NCI-H146 treated with DMSO at 0.1 percent for 48 hours (cell line): ENCODE measurements around the gene ANO2.
"Not testable (repeated sequence)": the region's sequence is repeated elsewhere in the genome, so short reads cannot be mapped to it uniquely, and the experiment has no call there.

Experiments
- DNase-seq: peaks from one replicate; lab custom pipeline; 2025; ENCODE audit not compliant: unreplicated experiment; lab: John Stamatoyannopoulos, UW

ANO2 gene

GRCh38 chr12:5889381-5890047 lies 55.5 kb downstream of the ANO2 start:
- no peak for DNase-seq

DNA sequence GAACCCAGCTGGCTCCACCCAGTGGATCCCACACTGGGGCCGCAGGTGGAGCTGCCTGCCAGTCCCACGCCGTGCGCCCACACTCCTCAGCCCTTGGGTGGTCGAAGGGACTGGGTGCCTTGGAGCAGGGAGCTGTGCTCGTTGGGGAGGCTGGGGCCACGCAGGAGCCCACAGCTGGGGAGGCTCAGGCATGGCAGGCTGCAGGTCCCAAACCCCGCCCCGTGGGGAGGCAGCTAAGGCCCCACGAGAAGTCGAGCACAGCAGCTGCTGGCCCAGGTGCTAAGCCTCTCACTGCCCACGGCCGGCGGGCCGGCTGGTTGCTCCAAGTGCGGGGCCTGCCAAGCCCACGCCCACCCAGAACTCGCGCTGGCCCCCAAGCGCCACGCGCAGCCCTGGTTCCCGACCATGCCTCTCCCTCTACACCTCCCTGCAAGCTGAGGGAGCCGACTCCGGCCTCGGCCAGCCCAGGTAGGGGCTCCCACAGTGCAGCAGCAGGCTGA lies 56.2 kb downstream of the ANO2 start:
- DNase-seq, result no peak

DNA sequence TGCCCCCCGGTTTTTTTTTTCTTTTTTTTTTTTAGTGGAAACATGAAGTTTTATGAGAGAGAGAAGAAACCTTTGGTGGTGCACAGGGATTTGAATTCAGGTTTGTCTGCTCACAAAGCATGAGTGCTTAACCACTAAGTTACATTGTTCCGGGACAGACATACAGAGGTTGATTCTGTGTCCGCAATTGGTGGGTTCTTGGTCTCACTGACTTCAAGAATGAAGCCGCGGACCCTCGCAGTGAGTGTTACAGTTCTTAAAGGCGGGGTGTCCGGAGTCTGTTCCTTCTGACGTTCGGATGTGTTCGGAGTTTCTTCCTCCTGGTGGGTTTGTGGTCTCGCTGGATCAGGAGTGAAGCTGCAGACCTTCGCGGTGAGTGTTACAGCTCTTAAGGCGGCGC lies 57.2 kb downstream of the ANO2 start:
- DNase-seq, result not testable (repeated sequence)

- no peak for DNase-seq
These were observed 60.2 kb downstream of the ANO2 start for GRCh38 chr12:5884866-5885265.

- no peak for DNase-seq
These were observed 60.8 kb downstream of the ANO2 start for GRCh38 chr12:5884285-5884684.

- no peak for DNase-seq
These were observed 62.4 kb downstream of the ANO2 start for GRCh38 chr12:5882511-5883190.

DNA sequence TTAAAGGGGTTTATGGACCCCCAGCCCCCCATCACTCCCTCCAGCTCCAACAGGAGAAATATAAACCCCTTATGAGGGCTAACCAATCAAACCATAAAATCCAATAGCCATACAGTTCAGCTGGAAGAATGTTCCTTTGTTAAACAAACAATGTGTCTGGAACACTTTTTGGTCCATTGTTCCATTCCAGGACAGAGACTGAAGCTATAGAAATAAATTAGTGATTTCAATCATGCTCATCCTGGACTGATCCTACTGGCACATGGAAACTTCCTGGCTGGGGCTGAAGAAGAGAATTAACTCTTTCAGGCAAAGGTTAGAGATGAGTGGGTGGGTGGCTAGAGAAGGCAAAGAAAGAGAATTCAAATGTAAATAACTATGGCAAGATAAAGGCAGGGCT lies 63.4 kb downstream of the ANO2 start:
- DNase-seq, result no peak

- no peak for DNase-seq
These were observed 63.9 kb downstream of the ANO2 start for GRCh38 chr12:5881101-5881606.

DNA sequence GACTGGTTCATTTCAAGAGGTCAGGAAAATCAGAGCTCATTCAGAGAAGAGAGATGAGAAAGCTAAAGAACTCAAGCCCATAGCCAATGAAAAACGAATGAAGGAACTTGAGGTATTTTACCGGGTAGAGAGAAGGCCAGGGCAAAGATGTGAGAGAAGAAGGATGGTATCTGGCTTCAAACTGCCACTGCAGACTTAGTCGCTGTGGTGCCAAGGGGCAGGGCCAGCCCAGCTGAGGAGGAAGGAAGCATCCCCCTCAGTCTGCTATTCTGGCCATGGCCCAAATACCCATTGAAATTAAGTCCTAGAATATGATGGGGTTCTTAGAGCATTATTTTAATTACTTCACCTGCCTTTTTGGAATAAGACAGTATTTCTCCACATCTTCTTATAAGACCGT lies 69.2 kb downstream of the ANO2 start:
- no peak for DNase-seq

DNA sequence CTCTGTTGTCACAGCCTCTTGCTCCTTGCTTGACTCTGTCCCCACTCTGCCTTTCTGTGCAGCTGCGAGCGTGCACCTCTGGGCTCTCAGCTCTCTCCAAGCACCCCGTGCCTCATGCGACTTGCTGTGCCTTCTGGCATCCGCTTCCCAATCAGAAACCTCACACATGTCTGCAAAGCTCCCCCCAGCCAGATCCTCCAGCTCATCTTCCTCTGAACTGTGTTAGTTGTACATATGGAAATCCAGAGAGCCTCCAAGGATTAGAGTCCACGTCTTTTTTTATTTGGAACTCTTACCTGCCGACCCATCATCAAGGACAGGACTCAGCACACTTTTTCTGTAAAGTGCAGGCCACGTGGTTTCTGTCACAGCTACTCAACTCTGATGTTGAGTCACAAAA lies 70.5 kb downstream of the ANO2 start:
- DNase-seq, result no peak

DNA sequence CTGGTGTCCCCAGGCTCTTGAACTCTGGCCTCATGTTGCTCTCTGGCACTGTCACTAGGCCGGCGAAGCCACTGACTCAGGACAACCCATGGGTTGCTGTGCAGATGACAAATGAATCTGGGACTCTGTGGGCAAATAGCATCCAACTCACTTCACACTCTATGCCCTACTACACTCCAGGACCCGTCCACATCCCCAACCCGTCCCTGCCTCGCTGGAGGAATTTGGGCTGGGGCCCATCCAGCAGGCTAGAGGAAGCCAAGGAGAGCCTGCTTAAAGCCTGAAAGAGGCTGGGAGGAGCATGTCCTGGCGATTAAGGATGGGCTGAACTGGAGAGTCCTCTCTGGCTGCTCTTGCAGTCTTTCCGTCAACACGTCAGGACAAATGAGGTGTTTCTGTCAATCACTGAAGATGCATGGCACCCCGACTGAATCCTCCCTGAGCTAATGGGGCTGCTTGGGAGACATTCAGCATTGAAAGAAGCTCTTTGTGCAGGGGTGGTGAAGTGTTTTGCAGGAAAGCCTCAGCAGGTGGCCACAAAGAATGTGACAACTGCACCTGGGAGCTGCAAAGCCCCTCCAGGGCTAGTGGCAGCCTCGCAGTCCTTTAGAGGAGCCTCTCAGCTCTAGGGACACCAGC lies 71.7 kb downstream of the ANO2 start:
- no peak for DNase-seq

- peak; percentile 5 for DNase-seq
These were observed 72.3 kb downstream of the ANO2 start for GRCh38 chr12:5872745-5873144.

- DNase-seq, result no peak
These were observed 73.3 kb downstream of the ANO2 start for GRCh38 chr12:5871741-5872140.

DNA sequence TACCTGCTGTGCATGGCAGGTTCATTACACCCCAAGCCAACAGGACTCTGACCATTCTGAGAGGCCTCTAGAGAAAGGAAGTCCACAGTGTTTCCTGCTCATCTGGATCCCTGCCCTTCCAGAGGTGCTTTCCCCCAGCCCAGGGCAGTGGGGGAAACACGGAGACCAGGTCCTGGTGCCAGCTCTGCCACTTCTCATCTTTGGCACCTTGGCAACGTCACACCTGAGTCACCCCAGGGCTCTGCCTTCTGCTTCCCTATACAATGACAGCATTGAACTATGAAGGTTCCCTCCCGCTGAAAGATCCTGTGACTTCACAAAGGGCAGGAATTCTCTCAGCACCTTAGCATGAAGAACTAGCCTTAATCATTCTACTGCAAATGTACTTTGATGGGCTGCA lies 74.9 kb downstream of the ANO2 start:
- DNase-seq, result no peak

GRCh38 chr12:5868625-5869295 lies 76.3 kb downstream of the ANO2 start:
- DNase-seq, result no peak

DNA sequence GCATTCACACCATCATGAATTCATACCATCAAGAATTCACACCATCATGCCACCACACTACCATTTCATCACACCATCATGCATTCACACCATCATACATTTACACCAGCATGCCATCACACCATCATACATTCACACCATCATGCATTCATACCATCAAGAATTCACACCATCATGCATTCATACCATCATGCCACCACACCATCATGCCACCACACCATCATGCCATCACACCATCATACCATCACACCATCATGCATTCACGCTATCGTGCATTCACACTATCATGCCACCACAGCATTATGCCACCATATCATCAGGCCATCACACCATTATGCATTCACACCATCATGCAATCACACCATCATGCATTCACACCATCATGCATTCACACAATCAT lies 79.7 kb downstream of the ANO2 start:
- no peak for DNase-seq

DNA sequence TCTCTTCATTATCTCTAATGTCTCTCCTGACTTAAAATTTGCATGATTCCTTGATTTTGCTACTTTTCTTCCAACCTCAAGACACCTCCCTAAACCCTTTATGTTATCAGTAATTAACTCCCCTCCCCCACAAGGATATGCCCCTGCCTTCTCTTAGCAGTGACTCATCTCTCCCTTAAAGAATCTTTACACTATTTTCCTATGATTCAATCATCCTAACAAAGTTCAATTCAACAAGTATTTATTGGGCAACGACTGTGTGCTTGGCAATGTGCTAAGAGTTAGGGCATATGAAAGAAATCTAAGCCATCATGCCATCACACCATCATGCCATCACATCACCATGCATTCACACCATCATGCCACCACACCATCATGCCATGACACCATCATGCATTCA lies 80.1 kb downstream of the ANO2 start:
- DNase-seq, result no peak

GRCh38 chr12:5864301-5864700 lies 80.8 kb downstream of the ANO2 start:
- no peak for DNase-seq

DNA sequence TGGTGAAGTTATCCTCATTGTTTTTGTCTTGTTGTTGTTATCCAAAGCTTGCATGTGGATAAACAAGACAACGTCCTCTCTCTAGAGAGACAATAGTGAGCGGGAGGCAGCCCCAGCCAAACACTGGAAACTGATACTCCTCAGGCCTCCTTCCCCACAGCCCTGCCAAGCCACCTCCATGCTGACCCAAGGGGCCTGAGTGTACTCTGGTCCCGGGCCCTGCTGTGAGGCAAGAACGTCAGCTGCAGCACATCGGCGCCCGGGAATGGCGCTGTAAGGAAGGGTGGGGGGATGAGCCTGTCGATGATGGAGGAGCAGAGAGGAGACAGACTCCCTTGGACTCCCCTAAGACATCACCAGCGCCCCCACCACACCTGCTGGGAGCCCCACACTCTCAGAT lies 83.6 kb downstream of the ANO2 start:
- no peak for DNase-seq

- no peak for DNase-seq
These were observed 88.4 kb downstream of the ANO2 start for GRCh38 chr12:5856692-5857091.

DNA sequence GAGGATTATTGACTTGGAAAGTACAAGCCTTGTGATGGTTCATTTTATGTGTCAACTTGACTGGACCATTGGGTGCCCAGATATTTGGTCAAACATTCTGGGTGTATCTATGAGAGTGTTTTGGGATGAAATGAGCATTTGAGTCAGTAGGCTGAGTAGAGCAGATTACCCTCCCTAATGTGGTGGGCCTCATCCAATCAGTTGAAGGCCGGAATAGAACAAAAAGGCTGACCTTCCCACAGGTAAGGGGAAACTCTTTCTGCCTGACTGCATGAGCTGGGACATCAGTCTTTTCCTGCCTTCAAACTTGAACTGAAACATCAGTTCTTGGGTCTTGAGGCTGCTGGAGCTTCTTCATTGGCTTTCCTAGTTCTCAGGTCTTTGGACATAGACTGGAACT lies 98.1 kb downstream of the ANO2 start:
- no peak for DNase-seq

DNA sequence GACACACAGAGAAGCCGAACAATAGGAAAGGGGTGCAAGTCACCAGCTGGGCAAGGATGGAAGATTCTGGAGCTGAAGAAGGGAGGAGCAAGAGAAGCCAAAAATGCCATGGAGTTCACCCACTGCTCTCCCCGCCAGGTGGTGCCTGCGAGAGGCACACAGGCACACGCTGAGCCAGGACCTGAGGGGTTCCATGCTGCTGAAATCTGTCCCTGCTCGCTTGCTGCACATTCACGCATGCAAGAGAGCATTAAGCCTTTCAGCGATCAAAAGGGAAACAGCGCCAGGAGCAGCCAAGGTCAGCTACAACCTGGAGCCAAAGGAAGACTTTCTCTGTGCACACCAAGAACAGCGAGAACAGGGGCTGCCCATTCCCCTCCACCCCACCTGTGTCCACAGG lies 104.1 kb downstream of the ANO2 start:
- no peak for DNase-seq
